IPS-20b (cell line): ENCODE data around the gene P2RX3.

Source experiments
- H3K27ac ChIP-seq: one replicate; pipeline ENCODE4 v1.5.1; 2013; ENCODE audit warnings: low read length
- H3K27me3 ChIP-seq: 2 replicates; pipeline ENCODE4 v1.6.1; 2013; ENCODE audit warnings: mild to moderate bottlenecking, low read length, inconsistent platforms; ENCODE audit not compliant: insufficient read depth
- H3K36me3 ChIP-seq: 2 replicates; pipeline ENCODE4 v1.6.1; 2013; ENCODE audit warnings: low read depth, mild to moderate bottlenecking, inconsistent platforms, low read length, moderate library complexity; ENCODE audit not compliant: insufficient read depth
- H3K4me1 ChIP-seq: 2 replicates; pipeline ENCODE4 v1.6.1; 2013; ENCODE audit warnings: mild to moderate bottlenecking, control low read depth, inconsistent platforms, low read length, moderate library complexity; ENCODE audit not compliant: insufficient read depth
- H3K4me3 ChIP-seq: 2 replicates; pipeline ENCODE4 v1.5.1; 2013; ENCODE audit warnings: mild to moderate bottlenecking, low read length, inconsistent platforms
- H3K9ac ChIP-seq: 2 replicates; pipeline ENCODE4 v1.6.1; 2013; ENCODE audit warnings: low read depth, mild to moderate bottlenecking, inconsistent platforms, low read length, moderate library complexity
- H3K9me3 ChIP-seq: 2 replicates; pipeline ENCODE4 v1.6.1; 2013; ENCODE audit warnings: mild to moderate bottlenecking, low read depth, low read length, inconsistent platforms; ENCODE audit not compliant: insufficient read depth

P2RX3 gene

GRCh38 chr11:57345555-57346211, 7.5 kb downstream of the P2RX3 start:
- peak overlapping the region; percentile 39; the same call in 1 of the 2 replicates for H3K9ac ChIP-seq
- no peak overlapping the region for H3K4me3 ChIP-seq
- H3K9me3 ChIP-seq, result no peaks in the 10 kb centered on the region
- no peaks in the 10 kb centered on the region for H3K36me3 ChIP-seq
- H3K27ac ChIP-seq, result no peak overlapping the region
- peaks cover 21% of the 10 kb centered on the region for H3K27me3 ChIP-seq
- peaks cover 6% of the 10 kb centered on the region; the same call in 1 of the 2 replicates for H3K4me1 ChIP-seq

DNA sequence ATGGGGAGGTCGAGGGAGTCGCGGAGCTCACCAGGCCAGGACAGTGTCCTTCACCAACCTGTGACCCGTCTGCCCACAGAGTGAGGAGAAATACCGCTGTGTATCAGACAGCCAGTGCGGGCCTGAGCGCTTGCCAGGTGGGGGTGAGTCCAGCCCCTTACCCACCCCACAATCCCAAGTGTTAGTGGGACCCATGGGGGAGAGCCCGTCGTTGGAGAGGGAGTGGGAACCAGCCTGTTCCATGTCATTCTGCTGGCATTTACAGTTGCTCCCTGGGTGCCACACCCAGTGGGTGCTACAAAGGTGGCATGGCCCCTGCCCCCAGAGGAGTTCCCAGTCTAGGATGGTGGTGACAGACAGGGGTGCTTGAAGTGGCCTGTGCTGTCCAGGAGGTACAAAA, 9.2 kb downstream of the P2RX3 start:
- peaks cover 6% of the 10 kb centered on the region; the same call in 1 of the 2 replicates for H3K4me1 ChIP-seq
- H3K27ac ChIP-seq, result no peak overlapping the region
- no peak overlapping the region for H3K4me3 ChIP-seq
- no peak overlapping the region for H3K9ac ChIP-seq
- H3K27me3 ChIP-seq, result 0 out of 2 replicates have a peak, but pooled peaks cover 16% of the 10 kb centered on the region
- peaks cover 6% of the 10 kb centered on the region; the same call in 1 of the 2 replicates for H3K9me3 ChIP-seq
- no peaks in the 10 kb centered on the region for H3K36me3 ChIP-seq

DNA sequence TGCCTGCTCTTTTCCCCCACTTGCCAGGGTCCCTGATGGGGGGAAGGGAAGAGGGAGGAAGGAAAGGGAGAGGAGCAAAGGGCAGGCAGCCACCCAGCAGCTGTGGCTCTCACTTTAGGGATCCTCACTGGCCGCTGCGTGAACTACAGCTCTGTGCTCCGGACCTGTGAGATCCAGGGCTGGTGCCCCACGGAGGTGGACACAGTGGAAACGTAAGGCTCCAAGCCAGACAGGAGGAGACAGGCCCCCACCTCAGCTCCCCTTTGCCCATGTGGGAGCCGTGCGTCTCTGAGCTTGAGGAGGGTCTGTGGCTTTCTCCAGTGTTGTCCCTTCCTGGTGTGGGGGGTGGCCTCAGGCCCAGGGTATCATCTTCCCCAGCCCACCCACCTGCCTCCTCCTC, 9.9 kb downstream of the P2RX3 start:
- H3K4me3 ChIP-seq, result no peak overlapping the region
- no peaks in the 10 kb centered on the region for H3K36me3 ChIP-seq
- H3K9ac ChIP-seq, result no peak overlapping the region
- no peak overlapping the region for H3K27ac ChIP-seq
- peaks cover 6% of the 10 kb centered on the region; the same call in 1 of the 2 replicates for H3K9me3 ChIP-seq
- peaks cover 5% of the 10 kb centered on the region; the same call in 1 of the 2 replicates for H3K4me1 ChIP-seq
- H3K27me3 ChIP-seq, result 0 out of 2 replicates have a peak, but pooled peaks cover 16% of the 10 kb centered on the region

DNA sequence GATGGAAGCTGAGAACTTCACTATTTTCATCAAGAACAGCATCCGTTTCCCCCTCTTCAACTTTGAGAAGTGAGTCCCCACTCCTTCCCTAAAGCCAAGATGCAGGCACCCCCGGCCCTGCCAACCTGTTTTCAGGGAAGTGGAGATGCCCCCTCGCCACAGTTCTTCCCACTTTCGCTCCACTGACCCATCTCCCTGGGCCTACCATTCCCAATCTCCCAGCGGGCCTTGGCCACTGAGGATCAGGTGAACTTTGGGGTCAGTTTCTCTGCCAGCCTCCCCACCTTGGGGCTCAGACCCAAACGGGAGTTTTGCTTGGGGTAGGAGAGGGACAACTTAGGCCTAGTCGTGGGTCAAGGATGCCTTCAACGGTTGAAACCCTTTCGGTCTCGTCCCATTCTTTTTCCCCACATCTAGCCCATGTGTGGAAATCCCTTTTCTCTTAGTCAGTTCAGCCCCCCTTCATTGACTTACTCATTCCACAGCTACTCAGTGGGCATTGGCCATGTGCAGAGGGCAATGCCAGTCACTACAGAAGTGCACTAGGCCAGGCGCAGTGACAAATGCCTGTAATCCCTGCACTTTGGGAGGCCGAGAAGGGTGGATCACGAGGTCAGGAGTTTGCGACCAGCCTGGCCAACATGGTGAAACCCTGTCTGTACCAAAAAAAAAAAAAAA, 10.6 kb downstream of the P2RX3 start:
- no peak overlapping the region for H3K27ac ChIP-seq
- H3K9ac ChIP-seq, result no peak overlapping the region
- no peaks in the 10 kb centered on the region for H3K36me3 ChIP-seq
- H3K4me3 ChIP-seq, result no peak overlapping the region
- 0 out of 2 replicates have a peak, but pooled peaks cover 16% of the 10 kb centered on the region for H3K27me3 ChIP-seq
- H3K4me1 ChIP-seq, result peaks cover 6% of the 10 kb centered on the region; the same call in 1 of the 2 replicates
- H3K9me3 ChIP-seq, result peaks cover 6% of the 10 kb centered on the region; the same call in 1 of the 2 replicates

DNA sequence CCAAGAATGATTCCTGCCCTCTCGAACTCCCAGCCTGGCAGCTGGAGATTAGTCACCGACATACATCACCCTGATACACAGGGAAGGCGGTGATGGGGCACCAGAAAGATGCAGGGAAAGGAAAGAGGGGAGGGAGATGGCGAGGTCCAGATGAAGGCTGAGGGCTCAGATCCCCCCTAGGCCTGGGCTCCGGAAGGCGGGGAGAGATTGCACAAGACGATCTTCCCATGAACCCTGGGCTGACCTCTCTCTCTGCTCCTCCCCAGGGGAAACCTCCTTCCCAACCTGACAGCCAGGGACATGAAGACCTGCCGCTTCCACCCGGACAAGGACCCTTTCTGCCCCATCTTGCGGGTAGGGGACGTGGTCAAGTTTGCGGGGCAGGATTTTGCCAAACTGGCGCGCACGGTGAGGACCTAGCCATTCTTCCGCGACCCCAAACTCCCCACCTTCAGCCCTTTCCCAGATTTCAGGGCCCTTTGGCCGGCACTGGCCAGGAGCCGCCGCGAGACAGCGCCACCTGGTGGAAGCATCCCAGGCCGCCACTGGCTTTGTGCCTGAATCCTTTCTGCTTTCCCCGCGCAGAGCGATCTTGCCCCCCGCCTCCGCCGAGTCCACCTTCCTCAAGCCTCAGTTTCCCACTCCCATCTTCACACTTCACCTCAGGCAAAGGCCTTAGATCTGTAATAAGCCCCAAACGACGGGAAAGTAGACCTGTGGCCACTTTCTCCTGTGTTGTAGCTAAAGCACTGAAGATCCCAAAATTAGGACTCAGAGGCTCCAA, 11.5 kb downstream of the P2RX3 start:
- H3K27me3 ChIP-seq, result 0 out of 2 replicates have a peak, but pooled peaks cover 16% of the 10 kb centered on the region
- peaks cover 6% of the 10 kb centered on the region; the same call in 1 of the 2 replicates for H3K9me3 ChIP-seq
- H3K9ac ChIP-seq, result peak overlapping the region; percentile 68; the same call in 1 of the 2 replicates
- no peak overlapping the region for H3K27ac ChIP-seq
- peak overlapping the region; percentile 71 for H3K4me3 ChIP-seq
- no peaks in the 10 kb centered on the region for H3K36me3 ChIP-seq
- peaks cover 5% of the 10 kb centered on the region; the same call in 1 of the 2 replicates for H3K4me1 ChIP-seq

DNA sequence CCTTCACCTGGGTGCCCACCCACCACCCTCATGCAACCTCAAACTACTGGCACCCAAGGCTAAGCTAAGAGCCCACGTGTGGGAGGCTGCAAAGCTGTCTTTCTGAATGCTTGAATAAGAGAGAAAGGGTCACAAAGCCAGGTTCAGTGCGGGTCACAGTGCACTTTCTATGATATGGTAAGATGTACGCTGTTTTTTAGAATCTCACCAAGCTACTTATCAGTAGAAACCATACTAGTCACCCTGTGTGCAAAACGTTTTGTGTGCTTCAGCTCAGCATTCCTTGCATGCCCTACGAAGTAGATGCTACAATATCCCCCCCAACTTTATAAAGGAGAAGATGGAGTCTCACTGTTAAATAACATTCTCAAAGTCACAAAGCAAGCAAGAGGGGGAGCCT, 14.9 kb downstream of the P2RX3 start:
- Histone ChIP-seq H3K27me3 (no peaks in the 10 kb centered on the region), H3K4me1 (peaks cover 5% of the 10 kb centered on the region; the same call in 1 of the 2 replicates), H3K36me3 (no peaks in the 10 kb centered on the region), H3K9me3 (peaks cover 6% of the 10 kb centered on the region; the same call in 1 of the 2 replicates), H3K4me3 (no peak overlapping the region), H3K27ac (no peak overlapping the region), H3K9ac (no peak overlapping the region)

DNA sequence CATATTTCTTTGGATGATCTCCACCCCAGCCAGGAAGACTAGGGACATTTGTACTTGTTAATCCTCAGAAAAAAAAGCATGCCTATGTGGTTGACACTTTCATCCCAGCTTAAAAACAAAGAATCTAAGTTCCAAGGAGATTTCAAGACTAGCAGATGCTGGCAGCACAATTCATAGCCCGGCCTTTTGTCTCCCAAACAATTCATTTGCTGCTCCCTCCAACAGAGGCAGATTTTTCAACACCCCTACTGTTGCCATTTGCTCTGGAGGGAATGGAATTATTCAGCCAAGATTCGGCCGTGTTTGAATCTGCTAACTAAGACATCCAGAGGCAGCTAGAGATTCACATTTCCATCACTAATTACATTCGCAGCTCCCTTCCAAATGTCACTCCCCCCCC, 15.3 kb downstream of the P2RX3 start:
- Histone ChIP-seq H3K36me3 (no peaks in the 10 kb centered on the region), H3K27ac (no peak overlapping the region), H3K9ac (no peak overlapping the region), H3K4me1 (peaks cover 5% of the 10 kb centered on the region; the same call in 1 of the 2 replicates), H3K27me3 (no peaks in the 10 kb centered on the region), H3K4me3 (no peak overlapping the region), H3K9me3 (peaks cover 6% of the 10 kb centered on the region; the same call in 1 of the 2 replicates)

GRCh38 chr11:57353852-57354251, 15.7 kb downstream of the P2RX3 start:
- H3K27ac ChIP-seq, result no peak overlapping the region
- H3K4me1 ChIP-seq, result peaks cover 7% of the 10 kb centered on the region; the same call in 1 of the 2 replicates
- H3K9me3 ChIP-seq, result peaks cover 6% of the 10 kb centered on the region; the same call in 1 of the 2 replicates
- no peaks in the 10 kb centered on the region for H3K36me3 ChIP-seq
- H3K9ac ChIP-seq, result no peak overlapping the region
- H3K4me3 ChIP-seq, result no peak overlapping the region
- H3K27me3 ChIP-seq, result no peaks in the 10 kb centered on the region

GRCh38 chr11:57354699-57355098, 16.5 kb downstream of the P2RX3 start:
- Histone ChIP-seq H3K9ac (no peak overlapping the region), H3K4me3 (no peak overlapping the region), H3K27ac (no peak overlapping the region), H3K27me3 (no peaks in the 10 kb centered on the region), H3K36me3 (no peaks in the 10 kb centered on the region), H3K4me1 (peaks cover 10% of the 10 kb centered on the region; the same call in 1 of the 2 replicates), H3K9me3 (peaks cover 6% of the 10 kb centered on the region; the same call in 1 of the 2 replicates)

DNA sequence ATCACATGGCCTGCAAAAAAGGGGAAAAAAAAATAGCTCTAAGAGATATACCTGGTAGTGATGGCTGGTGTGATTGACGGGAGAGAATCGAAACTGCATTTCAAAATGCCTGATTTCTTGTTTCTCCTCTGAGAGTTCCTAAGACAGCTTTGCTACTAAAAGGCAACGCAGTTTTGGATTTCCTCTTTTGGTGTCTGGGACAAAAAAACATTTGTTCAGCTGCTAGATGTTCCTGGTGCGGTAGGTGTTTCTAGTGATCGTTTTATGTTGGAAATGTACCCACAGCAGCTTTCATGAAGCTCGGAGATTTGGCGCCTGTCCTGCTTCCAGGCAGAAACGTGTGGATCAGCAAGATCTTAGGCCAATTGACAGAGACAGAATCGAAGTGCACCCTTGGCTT, 18.1 kb downstream of the P2RX3 start:
- H3K27ac ChIP-seq, result no peak overlapping the region
- no peak overlapping the region for H3K9ac ChIP-seq
- H3K4me1 ChIP-seq, result peaks cover 10% of the 10 kb centered on the region; the same call in 1 of the 2 replicates
- H3K36me3 ChIP-seq, result no peaks in the 10 kb centered on the region
- peaks cover 4% of the 10 kb centered on the region; the same call in 1 of the 2 replicates for H3K9me3 ChIP-seq
- no peaks in the 10 kb centered on the region for H3K27me3 ChIP-seq
- H3K4me3 ChIP-seq, result no peak overlapping the region

GRCh38 chr11:57357310-57357709, 19.2 kb downstream of the P2RX3 start:
- no peak overlapping the region for H3K27ac ChIP-seq
- H3K36me3 ChIP-seq, result no peaks in the 10 kb centered on the region
- no peak overlapping the region for H3K4me3 ChIP-seq
- no peak overlapping the region for H3K9ac ChIP-seq
- no peaks in the 10 kb centered on the region for H3K9me3 ChIP-seq
- H3K27me3 ChIP-seq, result no peaks in the 10 kb centered on the region
- H3K4me1 ChIP-seq, result peaks cover 10% of the 10 kb centered on the region; the same call in 1 of the 2 replicates
